Measurements from ENCODE around the gene CDH23. TPM values are rescaled to one million over a fixed set of nuclear protein-coding genes. Genes with fewer than 3 reads are reported as not detected.

Gene CDH23
- total RNA-seq, 3 donors from 2014 or later = 1.8 to 3.6 (median 3.0) TPM

DNA sequence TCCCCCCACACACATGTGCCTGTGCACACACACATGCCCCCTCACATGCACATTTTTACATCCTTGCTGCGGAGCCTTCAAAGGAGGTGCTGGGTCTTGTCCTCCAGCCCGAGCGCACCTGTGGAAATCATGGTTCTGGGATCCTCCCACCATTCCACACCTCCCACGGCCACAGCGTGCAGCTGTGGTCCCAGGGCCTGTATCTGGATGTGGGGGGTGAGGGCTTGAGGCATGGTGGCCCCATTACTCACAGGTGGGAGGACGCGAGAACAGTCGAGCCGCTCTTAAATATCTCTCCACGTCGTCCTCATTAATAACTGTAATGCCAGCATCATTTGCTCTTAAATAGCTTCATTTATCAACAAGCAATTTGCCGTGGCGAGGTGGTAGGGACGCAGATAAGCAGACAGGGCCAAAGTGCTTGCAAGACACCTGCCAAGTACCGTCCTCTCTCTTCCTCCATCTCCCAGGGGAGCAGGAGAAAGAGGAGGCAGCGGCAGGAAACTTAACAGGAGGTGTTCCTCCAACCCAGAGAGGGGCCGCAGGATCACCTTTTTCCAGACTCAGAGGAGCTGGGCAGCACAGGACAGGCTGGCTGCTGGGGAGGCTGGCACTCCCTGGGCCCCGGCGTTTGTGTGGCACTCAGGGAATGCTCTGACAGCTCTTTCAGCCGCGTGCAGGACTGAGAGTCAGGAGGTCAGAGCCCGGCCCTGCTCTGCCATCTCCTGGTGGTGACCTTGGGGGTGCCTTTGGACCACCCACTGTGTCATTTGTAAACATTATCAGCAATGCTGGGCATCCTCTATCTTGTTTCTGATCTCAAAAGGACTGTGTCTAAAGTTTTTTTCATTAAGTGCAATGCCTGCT, 87.4 kb downstream of the CDH23 start:
- H3K4me3 ChIP-seq = no peak overlapping the region
- TF ChIP-seq, protein P1, sequence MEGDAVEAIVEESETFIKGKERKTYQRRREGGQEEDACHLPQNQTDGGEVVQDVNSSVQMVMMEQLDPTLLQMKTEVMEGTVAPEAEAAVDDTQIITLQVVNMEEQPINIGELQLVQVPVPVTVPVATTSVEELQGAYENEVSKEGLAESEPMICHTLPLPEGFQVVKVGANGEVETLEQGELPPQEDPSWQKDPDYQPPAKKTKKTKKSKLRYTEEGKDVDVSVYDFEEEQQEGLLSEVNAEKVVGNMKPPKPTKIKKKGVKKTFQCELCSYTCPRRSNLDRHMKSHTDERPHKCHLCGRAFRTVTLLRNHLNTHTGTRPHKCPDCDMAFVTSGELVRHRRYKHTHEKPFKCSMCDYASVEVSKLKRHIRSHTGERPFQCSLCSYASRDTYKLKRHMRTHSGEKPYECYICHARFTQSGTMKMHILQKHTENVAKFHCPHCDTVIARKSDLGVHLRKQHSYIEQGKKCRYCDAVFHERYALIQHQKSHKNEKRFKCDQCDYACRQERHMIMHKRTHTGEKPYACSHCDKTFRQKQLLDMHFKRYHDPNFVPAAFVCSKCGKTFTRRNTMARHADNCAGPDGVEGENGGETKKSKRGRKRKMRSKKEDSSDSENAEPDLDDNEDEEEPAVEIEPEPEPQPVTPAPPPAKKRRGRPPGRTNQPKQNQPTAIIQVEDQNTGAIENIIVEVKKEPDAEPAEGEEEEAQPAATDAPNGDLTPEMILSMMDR (IDR thresholded peaks at IDR 0.05) = no peak
- intact Hi-C loops (cut with DNase I, micrococcal nuclease) = no loop called here
- peaks cover 4% of the 10 kb centered on the region for H3K9me3 ChIP-seq
- no peaks in the 10 kb centered on the region for H3K36me3 ChIP-seq (ENCODE audit: low read depth)
- ATAC-seq (no peak), DNase-seq (no peak)
- no peaks in the 10 kb centered on the region for H3K4me1 ChIP-seq (ENCODE audit: low read depth)

DNA sequence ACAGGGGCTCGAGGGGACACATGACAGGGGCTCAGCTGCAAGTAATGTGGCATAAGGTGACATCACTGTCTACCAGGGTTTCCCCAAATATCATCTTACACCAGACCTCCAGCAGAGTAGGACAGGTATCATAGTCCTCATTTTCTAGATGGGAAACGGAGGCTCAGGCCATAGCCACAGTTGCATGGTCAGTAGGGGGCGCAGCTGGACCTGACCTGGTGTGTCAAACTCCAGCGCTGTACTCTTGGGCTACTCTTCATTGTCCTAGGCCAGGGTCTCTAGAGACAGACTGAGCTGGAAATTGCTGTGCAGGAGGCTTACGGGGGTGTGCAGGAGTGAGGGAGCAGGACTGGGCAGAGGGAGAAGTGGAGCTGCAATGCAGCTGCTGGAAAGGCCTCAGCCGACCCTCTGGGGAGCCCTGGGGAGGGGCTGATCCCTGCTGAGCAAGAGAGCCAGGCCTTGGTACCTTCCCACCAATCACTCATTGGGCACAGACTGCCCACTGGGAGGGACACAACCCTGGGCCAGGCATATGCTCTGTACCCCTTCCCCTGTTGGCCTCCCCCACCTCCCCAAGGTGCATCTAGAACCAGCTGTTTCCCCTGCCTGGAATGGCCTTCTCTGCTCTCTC, 89.9 kb downstream of the CDH23 start:
- Histone ChIP-seq H3K9me3 (peaks cover 6% of the 10 kb centered on the region), H3K4me1 (ENCODE audit: low read depth) (no peaks in the 10 kb centered on the region), H3K4me3 (no peak overlapping the region), H3K36me3 (ENCODE audit: low read depth) (no peaks in the 10 kb centered on the region)
- TF ChIP-seq, protein P1 (IDR thresholded peaks at IDR 0.05) = peak; percentile 9
- DNase-seq (peak in 2 of 3 donors; percentile 79 to 89), ATAC-seq (peak; percentile 82)
- intact Hi-C loops (cut with DNase I, micrococcal nuclease) = no loop called here

DNA sequence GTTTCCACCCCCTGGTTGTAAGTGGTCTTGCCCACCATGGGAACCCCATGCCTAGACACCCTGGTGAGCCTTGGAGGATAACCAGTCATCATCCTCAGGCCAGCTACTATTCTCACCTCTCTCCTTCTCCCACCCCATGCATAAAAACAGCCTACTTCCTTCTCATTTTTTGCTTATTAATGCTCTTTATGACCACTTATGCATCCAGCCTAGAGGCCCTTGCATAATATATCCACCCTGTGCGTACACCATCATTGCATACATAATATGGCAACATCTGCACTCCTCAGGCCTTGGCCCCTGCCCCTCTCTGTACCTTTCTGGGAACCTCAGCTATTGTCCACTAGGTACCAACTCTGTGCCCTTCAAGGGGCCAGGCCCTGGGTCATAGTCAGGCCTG, 91.0 kb downstream of the CDH23 start:
- Histone ChIP-seq H3K9me3 (peaks cover 6% of the 10 kb centered on the region), H3K4me3 (no peak overlapping the region), H3K36me3 (ENCODE audit: low read depth) (no peaks in the 10 kb centered on the region), H3K4me1 (ENCODE audit: low read depth) (no peaks in the 10 kb centered on the region)
- TF ChIP-seq, protein P1 (IDR thresholded peaks at IDR 0.05) = no peak
- ATAC-seq (no peak), DNase-seq (no peak)
- intact Hi-C loops (cut with DNase I, micrococcal nuclease) = no loop called here

DNA sequence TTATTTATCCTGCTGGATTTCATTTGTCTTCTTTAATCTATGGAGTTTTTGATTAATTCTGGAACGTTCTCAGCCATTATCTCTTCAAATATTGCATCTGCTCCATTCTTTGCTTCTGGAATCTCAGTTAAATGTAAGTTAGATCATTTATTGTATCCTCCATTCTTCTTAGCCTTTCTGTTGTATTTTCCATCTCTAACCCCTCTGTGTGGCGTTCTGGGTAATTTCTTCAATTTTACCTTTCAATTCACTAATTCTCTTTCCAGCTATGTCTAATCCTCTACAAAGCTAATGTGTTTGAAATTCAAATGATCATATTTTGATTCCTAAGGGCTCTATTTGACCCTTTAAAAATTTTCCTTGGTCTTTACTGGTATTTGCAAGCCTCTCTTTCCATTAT, 92.4 kb downstream of the CDH23 start:
- no peak for DNase-seq
- no peak for ATAC-seq
- no peak overlapping the region for H3K4me3 ChIP-seq
- TF ChIP-seq, protein P1 (IDR thresholded peaks at IDR 0.05) = no peak
- H3K36me3 ChIP-seq (ENCODE audit: low read depth) = no peaks in the 10 kb centered on the region
- intact Hi-C loops (cut with DNase I, micrococcal nuclease) = no loop called here
- no peaks in the 10 kb centered on the region for H3K4me1 ChIP-seq (ENCODE audit: low read depth)
- H3K9me3 ChIP-seq = peaks cover 6% of the 10 kb centered on the region

DNA sequence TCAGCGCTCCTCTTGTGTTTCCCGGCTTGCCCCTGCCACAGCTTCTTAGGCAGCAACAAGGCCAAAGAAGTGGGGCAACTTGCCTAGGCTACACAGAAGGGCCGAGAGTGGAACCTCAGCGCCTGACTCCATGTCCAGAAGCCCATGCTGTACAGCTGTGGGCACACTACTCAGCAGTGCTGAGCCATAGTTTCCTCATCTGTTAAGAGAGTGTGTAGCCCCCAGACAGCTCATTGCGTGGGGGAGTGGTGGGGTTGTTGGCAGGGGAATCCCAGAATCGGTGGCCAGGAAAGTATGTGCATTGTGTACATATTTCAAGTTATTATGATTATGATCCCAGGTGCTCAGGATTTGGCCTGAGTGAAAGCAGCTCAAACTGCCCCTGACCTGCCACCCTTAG, 96.2 kb downstream of the CDH23 start:
- Histone ChIP-seq H3K36me3 (ENCODE audit: low read depth) (no peaks in the 10 kb centered on the region), H3K9me3 (peaks cover 6% of the 10 kb centered on the region), H3K4me3 (no peak overlapping the region), H3K4me1 (ENCODE audit: low read depth) (no peaks in the 10 kb centered on the region)
- TF ChIP-seq, protein P1 (IDR thresholded peaks at IDR 0.05) = no peak
- intact Hi-C loops (cut with DNase I, micrococcal nuclease) = no loop called here
- ATAC-seq (no peak), DNase-seq (no peak)
